Lower leg skin (tissue), 3 donors: Measurements from ENCODE around the gene ZNG1A.

Experiments used
- CTCF ChIP-seq, 3 donors: fragments of 450-650 bp; IDR thresholded peaks; one replicate each; pipeline ENCODE4 v1.5.1; 2016; ENCODE audit warnings: antibody characterized with exemption in 3 of 3, mild to moderate bottlenecking in 3 of 3, moderate library complexity in 2 of 3
- POLR2A ChIP-seq, 2 donors: fragments of 450-650 bp; IDR thresholded peaks; one replicate each; pipeline ENCODE4 v1.6.1; 2016 to 2017; ENCODE audit warnings: antibody characterized with exemption in 2 of 2, mild to moderate bottlenecking in 1 of 2, moderate library complexity in 1 of 2

GRCh38 chr9:224026-224425, 45.2 kb upstream of the ZNG1A start:
- TF ChIP-seq CTCF (IDR thresholded peaks at IDR 0.05) = no peak
- no peak for TF ChIP-seq POLR2A (IDR thresholded peaks at IDR 0.05)
